SK-N-SH treated with all-trans-retinoic acid at 6 μM for 48 hours (cell line): ENCODE measurements around the gene FNIP2.

ENCODE experiments used
- ATAC-seq: fragments of 200-7000 bp; cut with Tn5 transposase; 3 replicates; pipeline ENCODE4 v1.9.1; 2020; ENCODE audit warnings: mild to moderate bottlenecking, moderate library complexity
- ARNTL ChIP-seq: fragments of 450-650 bp; formaldehyde crosslinking; IDR thresholded peaks from 2 replicates; pipeline ENCODE4 v1.5.0; 2020; ENCODE audit warnings: low read depth, mild to moderate bottlenecking, moderate library complexity, borderline replicate concordance
- BACH2 ChIP-seq: fragments of 250-450 bp; sonication (Bioruptor Pico); IDR thresholded peaks from 2 replicates; pipeline ENCODE4 v1.9.0; 2021; ENCODE audit warnings: mild to moderate bottlenecking, borderline replicate concordance
- CREB5 ChIP-seq: fragments of 250-450 bp; sonication (Bioruptor Pico); IDR thresholded peaks from 2 replicates; pipeline ENCODE4 v1.5.1; 2020; ENCODE audit warnings: low read depth, mild to moderate bottlenecking, moderate library complexity
- CSDC2 ChIP-seq: fragments of 250-450 bp; sonication (Bioruptor Pico); IDR thresholded peaks from 2 replicates; pipeline ENCODE4 v1.5.0; 2020; ENCODE audit warnings: mild to moderate bottlenecking, moderate library complexity
- ESRRG ChIP-seq: fragments of 250-450 bp; sonication (Bioruptor Pico); IDR thresholded peaks from 2 replicates; pipeline ENCODE4 v1.6.1; 2021; ENCODE audit warnings: mild to moderate bottlenecking
- GLIS3 ChIP-seq: fragments of 250-450 bp; sonication (Bioruptor Pico); IDR thresholded peaks from 2 replicates; pipeline ENCODE4 v1.5.0; 2020; ENCODE audit warnings: mild to moderate bottlenecking, moderate library complexity
- ISL1 ChIP-seq: fragments of 250-450 bp; sonication (Bioruptor Pico); IDR thresholded peaks from 2 replicates; pipeline ENCODE4 v2.1.2; 2022; ENCODE audit warnings: mild to moderate bottlenecking, moderate library complexity
- OSR1 ChIP-seq: fragments of 250-450 bp; sonication (Bioruptor Pico); IDR thresholded peaks from 2 replicates; pipeline ENCODE4 v1.8.0; 2022; ENCODE audit warnings: moderate library complexity, mild to moderate bottlenecking, inconsistent platforms
- PATZ1 ChIP-seq: fragments of 250-450 bp; sonication (Bioruptor Pico); IDR thresholded peaks from 2 replicates; pipeline ENCODE4 v1.8.0; 2020; ENCODE audit warnings: mild to moderate bottlenecking, moderate library complexity, borderline replicate concordance
- POU6F1 ChIP-seq: fragments of 250-450 bp; sonication (Bioruptor Pico); IDR thresholded peaks from 2 replicates; pipeline ENCODE4 v1.8.0; 2021; ENCODE audit warnings: low read depth, mild to moderate bottlenecking, moderate library complexity, borderline replicate concordance
- PPARA ChIP-seq: fragments of 250-450 bp; sonication (Bioruptor Pico); IDR thresholded peaks from 2 replicates; pipeline ENCODE4 v1.5.0; 2020; ENCODE audit warnings: mild to moderate bottlenecking, borderline replicate concordance
- RARB ChIP-seq: fragments of 250-450 bp; sonication (Bioruptor Pico); IDR thresholded peaks from 2 replicates; pipeline ENCODE4 v1.8.0; 2021; ENCODE audit warnings: mild to moderate bottlenecking, moderate library complexity
- SNAI2 ChIP-seq: fragments of 250-450 bp; sonication (Bioruptor Pico); IDR thresholded peaks from 2 replicates; pipeline ENCODE4 v1.5.0; 2020; ENCODE audit warnings: mild to moderate bottlenecking, moderate library complexity
- TCF4 ChIP-seq: fragments of 250-450 bp; sonication (Bioruptor Pico); IDR thresholded peaks from 2 replicates; pipeline ENCODE4 v1.8.0; 2021; ENCODE audit warnings: mild to moderate bottlenecking, moderate library complexity, borderline replicate concordance
- TSHZ2 ChIP-seq: fragments of 250-450 bp; sonication (Bioruptor Pico); IDR thresholded peaks from 2 replicates; pipeline ENCODE4 v1.5.0; 2020; ENCODE audit warnings: mild to moderate bottlenecking, moderate library complexity
- ZC3H10 ChIP-seq: fragments of 250-450 bp; sonication (Bioruptor Pico); IDR thresholded peaks from 2 replicates; pipeline ENCODE4 v1.5.1; 2021; ENCODE audit warnings: mild to moderate bottlenecking, moderate library complexity
- ZFP3 ChIP-seq: fragments of 250-450 bp; sonication (Bioruptor Pico); IDR thresholded peaks from 2 replicates; pipeline ENCODE4 v1.5.0; 2020; ENCODE audit warnings: mild to moderate bottlenecking, moderate library complexity
- ZNF565 ChIP-seq: fragments of 450-650 bp; formaldehyde crosslinking; conservative IDR thresholded peaks from 2 replicates; pipeline ENCODE4 v1.5.0; 2020; ENCODE audit warnings: low read depth, mild to moderate bottlenecking, moderate library complexity
- ZNF70 ChIP-seq: fragments of 450-650 bp; formaldehyde crosslinking; IDR thresholded peaks from 2 replicates; pipeline ENCODE4 v1.5.0; 2020; ENCODE audit warnings: mild to moderate bottlenecking, moderate library complexity
- ZNF8 ChIP-seq: fragments of 450-650 bp; formaldehyde crosslinking; IDR thresholded peaks from 2 replicates; pipeline ENCODE4 v1.5.0; 2020; ENCODE audit warnings: mild to moderate bottlenecking, moderate library complexity

Gene FNIP2

DNA sequence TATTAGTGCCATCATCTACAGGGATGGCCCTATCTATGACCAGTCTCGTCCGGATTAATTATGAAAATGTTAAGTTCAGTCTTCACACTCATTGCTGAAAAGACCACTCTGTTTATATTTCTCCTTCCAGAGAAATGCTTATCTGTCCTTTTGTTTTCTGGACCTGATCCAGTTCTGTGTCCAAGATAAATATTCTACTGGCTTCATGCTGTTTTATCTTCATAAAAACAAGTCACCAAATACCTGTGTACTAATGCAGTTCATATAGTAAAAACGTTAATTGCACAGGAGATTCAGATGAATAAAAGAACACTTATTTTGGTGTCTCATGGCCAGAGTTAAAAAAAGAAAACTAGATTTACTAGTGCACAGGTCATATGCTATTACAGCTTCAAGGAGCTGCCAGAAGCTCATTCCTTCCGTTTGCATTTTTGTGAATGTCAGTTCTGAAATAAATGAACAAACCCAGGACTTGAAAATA, 17.3 kb downstream of the FNIP2 start:
- TF ChIP-seq CREB5 (CRISPR knock-in tag): no peak
- no peak for TF ChIP-seq ARNTL (CRISPR knock-in tag)
- peak; percentile 12; the same call in 1 of the 2 replicates for TF ChIP-seq ISL1 (CRISPR knock-in tag)
- no peak for TF ChIP-seq ZFP3
- TF ChIP-seq BACH2 (CRISPR knock-in tag): no peak
- TF ChIP-seq ZC3H10: no peak
- no peak for TF ChIP-seq OSR1
- TF ChIP-seq POU6F1: no peak
- TF ChIP-seq, all 23 proteins: peak for 1
- ATAC-seq: peak; percentile 51

DNA sequence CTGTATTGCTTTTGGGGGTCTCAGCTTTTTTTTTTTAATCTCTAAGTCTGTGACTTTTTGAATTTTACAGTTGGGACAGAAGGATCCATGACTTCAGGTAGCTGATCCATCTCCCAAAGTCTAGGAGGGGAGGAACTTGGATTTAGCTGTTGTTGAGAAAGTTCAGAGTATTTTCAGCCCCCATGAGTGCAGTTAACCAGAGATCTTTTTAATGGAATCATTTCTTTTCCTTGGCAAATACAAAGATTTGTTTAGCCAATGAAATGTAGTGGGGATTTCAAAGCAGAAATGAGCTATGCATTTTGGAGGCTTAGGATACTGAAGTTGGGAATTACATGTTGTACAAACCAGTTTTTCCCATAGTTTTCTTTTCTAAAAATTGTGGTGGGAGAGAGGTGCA, 18.1 kb downstream of the FNIP2 start:
- ATAC-seq: no peak
- TF ChIP-seq ZNF8 (no peak), ZC3H10 (no peak), SNAI2 (no peak), PPARA (CRISPR knock-in tag) (no peak), ZFP3 (no peak), GLIS3 (CRISPR knock-in tag) (no peak), RARB (CRISPR knock-in tag) (no peak), PATZ1 (CRISPR knock-in tag) (no peak), ZNF565 (CRISPR knock-in tag) (no peak), POU6F1 (no peak), CSDC2 (CRISPR knock-in tag) (no peak), ARNTL (CRISPR knock-in tag) (no peak), ZNF70 (no peak), TSHZ2 (no peak)

DNA sequence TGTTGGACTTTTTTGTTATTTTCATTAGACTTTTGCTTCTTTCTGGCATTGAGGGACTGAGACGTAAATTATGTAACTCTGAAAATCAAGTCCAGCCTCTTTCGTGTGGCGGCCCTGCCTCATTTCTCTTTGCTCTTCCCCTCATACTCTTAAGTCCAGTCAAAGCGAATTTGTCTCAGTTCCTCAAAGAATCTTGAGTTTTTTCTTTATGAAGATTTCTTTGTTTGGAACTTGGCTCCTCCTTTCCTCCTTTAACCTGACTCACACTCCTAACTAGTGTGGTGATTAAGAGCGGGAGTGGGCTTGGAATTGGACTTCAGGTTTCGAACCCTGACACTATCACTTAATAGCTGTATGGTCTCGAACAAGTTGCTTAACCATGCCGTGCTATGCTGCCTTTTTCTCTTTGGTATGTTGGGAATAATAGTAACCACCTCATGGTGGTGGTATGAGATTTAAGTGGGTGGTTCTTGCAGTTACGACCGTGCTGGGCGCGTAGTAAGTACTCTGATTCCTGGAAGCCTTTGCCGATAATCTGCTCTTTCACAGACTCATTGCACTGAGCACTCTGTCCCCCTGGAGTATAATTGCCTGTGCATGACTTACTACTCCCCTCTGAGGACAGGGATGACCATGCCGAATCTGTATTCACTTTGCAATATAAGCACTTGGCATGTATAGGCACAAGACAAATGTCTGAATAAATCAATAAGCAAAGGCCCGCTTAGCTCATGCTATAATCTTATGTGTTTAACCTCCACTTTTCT, 19.1 kb downstream of the FNIP2 start:
- ATAC-seq: no peak
- TF ChIP-seq TCF4 (CRISPR knock-in tag): no peak

DNA sequence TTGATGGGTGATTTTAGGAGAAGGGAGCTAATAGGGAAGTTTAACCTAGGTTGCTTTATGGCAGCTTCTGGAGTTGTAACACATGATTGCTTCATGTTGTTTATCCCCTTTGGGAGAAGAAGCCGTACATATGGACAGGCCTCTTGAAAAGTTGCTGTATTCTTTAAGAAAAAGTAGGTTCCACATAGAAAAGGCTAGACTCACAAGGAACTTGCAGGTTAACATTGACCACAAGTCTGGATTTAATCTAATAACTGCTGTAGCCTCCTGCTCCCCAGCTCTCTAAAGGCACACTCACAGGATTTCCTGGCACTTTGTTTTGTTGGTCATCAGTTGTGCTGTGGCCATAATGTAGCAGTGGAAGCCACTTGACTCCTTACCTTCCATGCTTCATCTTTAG, 19.7 kb downstream of the FNIP2 start:
- peak; percentile 51; the same call in 2 of the 3 replicates for ATAC-seq
- no peak for TF ChIP-seq POU6F1
- no peak for TF ChIP-seq CSDC2 (CRISPR knock-in tag)
- TF ChIP-seq TCF4 (CRISPR knock-in tag): no peak
- no peak for TF ChIP-seq ESRRG
- TF ChIP-seq, all 23 proteins: peak for 0
